HG03558 (cell line): Measurements from ENCODE around the gene MZF1.
"Not testable (repeated sequence)": the region's sequence is repeated elsewhere in the genome, so short reads cannot be mapped to it uniquely, and the experiment has no call there.

Experiments used
- ATAC-seq: cut with Tn5 transposase; IDR thresholded peaks from one replicate; pipeline ENCODE4 v1.9.1; 2021; ENCODE audit warnings: moderate number of reproducible peaks; ENCODE audit not compliant: unreplicated experiment; ENCODE audit errors: extremely low read depth

The MZF1 gene

GRCh38 chr19:58543826-58544590 is 29.1 kb downstream of the MZF1 start, which contains the start of gene TRIM28:
TRIM28 (plus strand) TSS chr19:58544064; CDS start chr19:58544758, 694 bp downstream.
- ATAC-seq, result peak; percentile 43

GRCh38 chr19:58542641-58543372 is 30.3 kb downstream of the MZF1 start:
- ATAC-seq, result not testable (repeated sequence)

GRCh38 chr19:58539169-58539559 is 34.0 kb downstream of the MZF1 start:
- not testable (repeated sequence) for ATAC-seq

GRCh38 chr19:58538257-58539168 is 34.6 kb downstream of the MZF1 start:
- ATAC-seq, result no peak

GRCh38 chr19:58536852-58537798 is 36.0 kb downstream of the MZF1 start:
- ATAC-seq, result no peak

- ATAC-seq, result no peak
These were observed 37.3 kb downstream of the MZF1 start for GRCh38 chr19:58535857-58536256.

GRCh38 chr19:58531034-58531840 is 41.9 kb downstream of the MZF1 start:
- no peak for ATAC-seq

- no peak for ATAC-seq
These were observed 43.7 kb downstream of the MZF1 start for GRCh38 chr19:58529405-58529804.

- no peak for ATAC-seq
These were observed 50.4 kb downstream of the MZF1 start for GRCh38 chr19:58522709-58523108.

GRCh38 chr19:58521651-58522050 is 51.5 kb downstream of the MZF1 start:
- ATAC-seq, result no peak

GRCh38 chr19:58520257-58520599 is 52.9 kb downstream of the MZF1 start:
- no peak for ATAC-seq

- ATAC-seq, result peak; percentile 63
These were observed 53.5 kb downstream of the MZF1 start, which contains the start of gene ZBTB45 for GRCh38 chr19:58519355-58520256. ZBTB45 (minus strand) TSS chr19:58519810; CDS start chr19:58517673, 2,137 bp downstream.

GRCh38 chr19:58519087-58519354 is 54.1 kb downstream of the MZF1 start:
- ATAC-seq, result no peak

GRCh38 chr19:58518256-58519086 is 54.7 kb downstream of the MZF1 start:
- ATAC-seq, result no peak

GRCh38 chr19:58516964-58517833 is 55.9 kb downstream of the MZF1 start:
- ATAC-seq, result no peak

GRCh38 chr19:58516246-58516836 is 56.8 kb downstream of the MZF1 start:
- no peak for ATAC-seq
